ENCODE measurements around the gene NAT16.

The NAT16 gene

GRCh38 chr7:101197991-101198390 lies 17.9 kb upstream of the NAT16 start:
- H3K36me3 ChIP-seq (replicated peaks; ENCODE audit: low read depth, low read length): no peaks in the 10 kb centered on the region
- no peaks in the 10 kb centered on the region for H4K20me1 ChIP-seq (ENCODE audit: insufficient read depth, low read length)
- H3K4me3 ChIP-seq (ENCODE audit: low read length): no peak overlapping the region
- H3K79me2 ChIP-seq (ENCODE audit: low read length): no peaks in the 10 kb centered on the region
- no peaks in the 10 kb centered on the region for H3K27me3 ChIP-seq (ENCODE audit: low read depth, low read length)
- no peak overlapping the region for H3K27ac ChIP-seq (ENCODE audit: low read length)
- H3K4me2 ChIP-seq (ENCODE audit: low read length): no peak overlapping the region
- H3K9me3 ChIP-seq (ENCODE audit: insufficient read depth, low read length): no peaks in the 10 kb centered on the region
- TF ChIP-seq CTCF (IDR thresholded peaks at IDR 0.05; ENCODE audit: low read depth, low read length) (no peak), EZH2phosphoT487 (IDR thresholded peaks at IDR 0.05; ENCODE audit: low read depth) (no peak)
- no peak overlapping the region for H2AFZ ChIP-seq (ENCODE audit: low read depth, low read length)
- H3K9ac ChIP-seq (ENCODE audit: low read length): no peak overlapping the region
- no peaks in the 10 kb centered on the region for H3K4me1 ChIP-seq (ENCODE audit: low read length)

GRCh38 chr7:101195884-101196283 lies 15.8 kb upstream of the NAT16 start:
- no peak overlapping the region for H3K27ac ChIP-seq (ENCODE audit: low read length)
- H3K36me3 ChIP-seq (replicated peaks; ENCODE audit: low read depth, low read length): no peaks in the 10 kb centered on the region
- no peak overlapping the region for H3K4me2 ChIP-seq (ENCODE audit: low read length)
- no peaks in the 10 kb centered on the region for H3K79me2 ChIP-seq (ENCODE audit: low read length)
- no peak overlapping the region for H2AFZ ChIP-seq (ENCODE audit: low read depth, low read length)
- no peaks in the 10 kb centered on the region for H3K9me3 ChIP-seq (ENCODE audit: insufficient read depth, low read length)
- no peak overlapping the region for H3K4me3 ChIP-seq (ENCODE audit: low read length)
- H4K20me1 ChIP-seq (ENCODE audit: insufficient read depth, low read length): no peaks in the 10 kb centered on the region
- TF ChIP-seq EZH2phosphoT487 (IDR thresholded peaks at IDR 0.05; ENCODE audit: low read depth) (no peak), CTCF (IDR thresholded peaks at IDR 0.05; ENCODE audit: low read depth, low read length) (no peak)
- H3K9ac ChIP-seq (ENCODE audit: low read length): no peak overlapping the region
- H3K4me1 ChIP-seq (ENCODE audit: low read length): peaks cover 4% of the 10 kb centered on the region; the same call in 1 of the 2 replicates
- no peaks in the 10 kb centered on the region for H3K27me3 ChIP-seq (ENCODE audit: low read depth, low read length)

- TF ChIP-seq EZH2phosphoT487 (IDR thresholded peaks at IDR 0.05; ENCODE audit: low read depth): no peak
- TF ChIP-seq CTCF (IDR thresholded peaks at IDR 0.05; ENCODE audit: low read depth, low read length): no peak
- no peaks in the 10 kb centered on the region for H3K79me2 ChIP-seq (ENCODE audit: low read length)
- H3K4me2 ChIP-seq (ENCODE audit: low read length): no peak overlapping the region
- no peak overlapping the region for H3K27ac ChIP-seq (ENCODE audit: low read length)
- no peak overlapping the region for H3K4me3 ChIP-seq (ENCODE audit: low read length)
- no peaks in the 10 kb centered on the region for H3K9me3 ChIP-seq (ENCODE audit: insufficient read depth, low read length)
- H4K20me1 ChIP-seq (ENCODE audit: insufficient read depth, low read length): no peaks in the 10 kb centered on the region
- peaks cover 10% of the 10 kb centered on the region for H3K4me1 ChIP-seq (ENCODE audit: low read length)
- no peaks in the 10 kb centered on the region for H3K36me3 ChIP-seq (replicated peaks; ENCODE audit: low read depth, low read length)
- no peak overlapping the region for H2AFZ ChIP-seq (ENCODE audit: low read depth, low read length)
- no peaks in the 10 kb centered on the region for H3K27me3 ChIP-seq (ENCODE audit: low read depth, low read length)
- no peak overlapping the region for H3K9ac ChIP-seq (ENCODE audit: low read length)
These were observed 9.0 kb upstream of the NAT16 start for GRCh38 chr7:101189109-101189508.

GRCh38 chr7:101186844-101187428 lies 6.8 kb upstream of the NAT16 start:
- Histone ChIP-seq H3K9ac (ENCODE audit: low read length) (no peak overlapping the region), H3K4me2 (ENCODE audit: low read length) (peak overlapping the region; percentile 44), H2AFZ (ENCODE audit: low read depth, low read length) (peak overlapping the region; percentile 74; the same call in 1 of the 2 replicates), H3K79me2 (ENCODE audit: low read length) (no peaks in the 10 kb centered on the region), H3K4me1 (ENCODE audit: low read length) (peaks cover 12% of the 10 kb centered on the region), H3K36me3 (replicated peaks; ENCODE audit: low read depth, low read length) (no peaks in the 10 kb centered on the region), H3K4me3 (ENCODE audit: low read length) (no peak overlapping the region), H3K27ac (ENCODE audit: low read length) (no peak overlapping the region), H3K9me3 (ENCODE audit: insufficient read depth, low read length) (no peaks in the 10 kb centered on the region), H4K20me1 (ENCODE audit: insufficient read depth, low read length) (no peaks in the 10 kb centered on the region), H3K27me3 (ENCODE audit: low read depth, low read length) (no peaks in the 10 kb centered on the region)
- TF ChIP-seq EZH2phosphoT487 (IDR thresholded peaks at IDR 0.05; ENCODE audit: low read depth) (no peak), CTCF (IDR thresholded peaks at IDR 0.05; ENCODE audit: low read depth, low read length) (no peak)

All from OCI-LY3 (cell line).